GM20000 (cell line): ENCODE data around the gene CSF3R.

ENCODE experiments used
- DNase-seq: peaks from one replicate; pipeline ENCODE4 v3.0.0; 2012; ENCODE audit warnings: low spot score
- CTCF ChIP-seq: IDR thresholded peaks from 2 replicates; pipeline ENCODE4 v1.5.1; 2012; ENCODE audit warnings: mild to moderate bottlenecking, control low read depth; ENCODE audit errors: extremely low read depth, missing control alignments

Gene CSF3R

GRCh38 chr1:36482724-36483388, at the start of gene CSF3R:
CSF3R (minus strand) TSS chr1:36482913; CDS start chr1:36479496, 3,417 bp downstream.
- no peak for TF ChIP-seq CTCF
- no peak for DNase-seq

- TF ChIP-seq CTCF, result no peak
- no peak for DNase-seq
Observed at GRCh38 chr1:36531833-36532232, 49.1 kb upstream of the CSF3R start.

GRCh38 chr1:36530791-36531190, 48.1 kb upstream of the CSF3R start:
- no peak for DNase-seq
- no peak for TF ChIP-seq CTCF

GRCh38 chr1:36530261-36530660, 47.5 kb upstream of the CSF3R start:
- DNase-seq, result no peak
- no peak for TF ChIP-seq CTCF

- no peak for DNase-seq
- no peak for TF ChIP-seq CTCF
Observed at GRCh38 chr1:36529769-36530260, 47.1 kb upstream of the CSF3R start.

- no peak for DNase-seq
- TF ChIP-seq CTCF, result no peak
Observed at GRCh38 chr1:36528361-36529349, 45.9 kb upstream of the CSF3R start.

GRCh38 chr1:36525166-36525565, 42.5 kb upstream of the CSF3R start:
- no peak for TF ChIP-seq CTCF
- DNase-seq, result no peak
